Measurements from ENCODE around the gene OXGR1. TPM values are rescaled to one million over a fixed set of nuclear protein-coding genes. Genes with fewer than 3 reads are reported as not detected.
A peak's percentile ranks its signal among the peaks of the same experiment; 100 is the strongest.

The OXGR1 gene
- polyA plus RNA-seq, 1 donor (not counting 4 experiments of a cell fraction or from before 2014, with no cell fraction given), result not detected

GRCh38 chr13:97008643-97009042 lies 14.4 kb upstream of the OXGR1 start:
- DNase-seq (ENCODE audit: low read depth, low spot score) (no peak), FAIRE-seq (no peak)
- Histone ChIP-seq H3K9me1 (ENCODE audit: control insufficient read depth, extremely low read depth, insufficient read depth, low read length) (no peaks in the 10 kb centered on the region), H3K36me3 (ENCODE audit: control insufficient read depth in 2 of 2, extremely low read depth in 1 of 2, insufficient read depth in 2 of 2, low read length in 2 of 2) (no peaks in the 10 kb centered on the region), H3K9ac (ENCODE audit: control insufficient read depth, extremely low read depth, insufficient read depth, low read length) (no peak overlapping the region), H3K27ac (ENCODE audit: control insufficient read depth, insufficient read depth, low read length) (no peak overlapping the region), H3K79me2 (ENCODE audit: control insufficient read depth, insufficient read depth, low read length) (no peaks in the 10 kb centered on the region), H2AFZ (ENCODE audit: control insufficient read depth, low read length) (no peak overlapping the region), H4K20me1 (ENCODE audit: control insufficient read depth, extremely low read depth, insufficient read depth, low read length) (no peaks in the 10 kb centered on the region), H3K27me3 (ENCODE audit: control insufficient read depth, extremely low read depth, insufficient read depth, low read length) (no peaks in the 10 kb centered on the region), H3K9me3 (ENCODE audit: control insufficient read depth, low read depth, low read length) (no peaks in the 10 kb centered on the region), H3K4me3 (ENCODE audit: control insufficient read depth in 2 of 3, extremely low read depth in 1 of 3, insufficient read depth in 2 of 3, low read depth in 1 of 3, low read length in 3 of 3) (no peak overlapping the region), H3K4me1 (ENCODE audit: control insufficient read depth, extremely low read depth, insufficient read depth, low read length) (peaks cover 7% of the 10 kb centered on the region), H3K4me2 (ENCODE audit: control insufficient read depth, extremely low read depth, insufficient read depth, low read depth, low read length) (no peak overlapping the region)
- TF ChIP-seq EZH2 (IDR thresholded peaks at IDR 0.05; ENCODE audit: low read length) (no peak), CTCF (optimal IDR thresholded peaks at IDR 0.05 in 1 of 3, IDR thresholded peaks at IDR 0.05 in 1 of 3, conservative IDR thresholded peaks at IDR 0.05 in 1 of 3; ENCODE audit: extremely low read depth in 1 of 3, insufficient read depth in 2 of 3, low read length in 3 of 3) (no peak)
- dilution Hi-C loops (cut with MboI; ENCODE audit: extremely low pct_ligation_motif_present, low sequenced_read_pairs), result no loop called here

GRCh38 chr13:97005625-97006262 lies 11.5 kb upstream of the OXGR1 start:
- H4K20me1 ChIP-seq (ENCODE audit: control insufficient read depth, extremely low read depth, insufficient read depth, low read length), result no peaks in the 10 kb centered on the region
- H3K9ac ChIP-seq (ENCODE audit: control insufficient read depth, extremely low read depth, insufficient read depth, low read length), result no peak overlapping the region
- H3K9me1 ChIP-seq (ENCODE audit: control insufficient read depth, extremely low read depth, insufficient read depth, low read length), result no peaks in the 10 kb centered on the region
- no peaks in the 10 kb centered on the region for H3K9me3 ChIP-seq (ENCODE audit: control insufficient read depth, low read depth, low read length)
- peak overlapping the region; percentile 51 for H2AFZ ChIP-seq (ENCODE audit: control insufficient read depth, low read length)
- no peaks in the 10 kb centered on the region for H3K36me3 ChIP-seq (ENCODE audit: control insufficient read depth in 2 of 2, extremely low read depth in 1 of 2, insufficient read depth in 2 of 2, low read length in 2 of 2)
- no peaks in the 10 kb centered on the region for H3K27me3 ChIP-seq (ENCODE audit: control insufficient read depth, extremely low read depth, insufficient read depth, low read length)
- H3K4me3 ChIP-seq (ENCODE audit: control insufficient read depth in 2 of 3, extremely low read depth in 1 of 3, insufficient read depth in 2 of 3, low read depth in 1 of 3, low read length in 3 of 3), result no peak overlapping the region
- no peak overlapping the region for H3K4me2 ChIP-seq (ENCODE audit: control insufficient read depth, extremely low read depth, insufficient read depth, low read depth, low read length)
- H3K79me2 ChIP-seq (ENCODE audit: control insufficient read depth, insufficient read depth, low read length), result no peaks in the 10 kb centered on the region
- peaks cover 7% of the 10 kb centered on the region for H3K4me1 ChIP-seq (ENCODE audit: control insufficient read depth, extremely low read depth, insufficient read depth, low read length)
- H3K27ac ChIP-seq (ENCODE audit: control insufficient read depth, insufficient read depth, low read length), result no peak overlapping the region
- FAIRE-seq, result peak; percentile 57
- DNase-seq (ENCODE audit: low read depth, low spot score), result peak; percentile 4
- dilution Hi-C loops (cut with MboI; ENCODE audit: extremely low pct_ligation_motif_present, low sequenced_read_pairs), result no loop called here
- TF ChIP-seq EZH2 (IDR thresholded peaks at IDR 0.05; ENCODE audit: low read length) (no peak), CTCF (optimal IDR thresholded peaks at IDR 0.05 in 1 of 3, IDR thresholded peaks at IDR 0.05 in 1 of 3, conservative IDR thresholded peaks at IDR 0.05 in 1 of 3; ENCODE audit: extremely low read depth in 1 of 3, insufficient read depth in 2 of 3, low read length in 3 of 3) (no peak)

Data from keratinocyte (primary cell).